Progenitor cell of endocrine pancreas (in vitro differentiated cells): ENCODE data around the gene RNF223. TPM values are rescaled to one million over a fixed set of nuclear protein-coding genes. Genes with fewer than 3 reads are reported as not detected.

Experiments
- DNase-seq: peaks from one replicate; pipeline ENCODE4 v3.0.0; 2021; ENCODE audit warnings: low spot score; ENCODE audit not compliant: unreplicated experiment
- H3K27ac Mint-ChIP-seq: 2 replicates; pipeline ENCODE4 v1.8.0; 2021; ENCODE audit warnings: mild to moderate bottlenecking, moderate library complexity, mixed read lengths
- H3K27me3 Mint-ChIP-seq: 2 replicates; pipeline ENCODE4 v1.8.0; 2021; ENCODE audit warnings: mixed read lengths
- H3K36me3 Mint-ChIP-seq: 2 replicates; pipeline ENCODE4 v1.8.0; 2022; ENCODE audit warnings: mixed read lengths; ENCODE audit not compliant: insufficient read depth
- H3K4me1 Mint-ChIP-seq: 2 replicates; pipeline ENCODE4 v1.8.0; 2021; ENCODE audit warnings: low read depth, mixed read lengths
- H3K4me3 Mint-ChIP-seq: 2 replicates; pipeline ENCODE4 v1.8.0; 2021; ENCODE audit warnings: low read depth, mild to moderate bottlenecking, moderate library complexity, mixed read lengths
- H3K9me3 Mint-ChIP-seq: 2 replicates; pipeline ENCODE4 v1.8.0; 2021; ENCODE audit warnings: low read depth, mixed read lengths
- long read RNA-seq: library from polyadenylated mRNA; unstranded; transcript quantifications from one replicate; pipeline ENCODE4 v2.0.0, GENCODE V29; 2020
- total RNA-seq: library from RNA; stranded (reverse); gene quantifications from 2 replicates; pipeline ENCODE4 v1.2.1, GENCODE V29; 2021
- TF ChIP-seq, protein P1 (sequence below): fragments of 200-600 bp; sonication (generic); IDR thresholded peaks from one replicate; pipeline ENCODE4 v1.5.0; 2021; ENCODE audit warnings: antibody characterized with exemption, mild to moderate bottlenecking; ENCODE audit not compliant: unreplicated experiment

The RNF223 gene
- total RNA-seq: not detected in 2 replicates
- long read RNA-seq: 0 reads

DNA sequence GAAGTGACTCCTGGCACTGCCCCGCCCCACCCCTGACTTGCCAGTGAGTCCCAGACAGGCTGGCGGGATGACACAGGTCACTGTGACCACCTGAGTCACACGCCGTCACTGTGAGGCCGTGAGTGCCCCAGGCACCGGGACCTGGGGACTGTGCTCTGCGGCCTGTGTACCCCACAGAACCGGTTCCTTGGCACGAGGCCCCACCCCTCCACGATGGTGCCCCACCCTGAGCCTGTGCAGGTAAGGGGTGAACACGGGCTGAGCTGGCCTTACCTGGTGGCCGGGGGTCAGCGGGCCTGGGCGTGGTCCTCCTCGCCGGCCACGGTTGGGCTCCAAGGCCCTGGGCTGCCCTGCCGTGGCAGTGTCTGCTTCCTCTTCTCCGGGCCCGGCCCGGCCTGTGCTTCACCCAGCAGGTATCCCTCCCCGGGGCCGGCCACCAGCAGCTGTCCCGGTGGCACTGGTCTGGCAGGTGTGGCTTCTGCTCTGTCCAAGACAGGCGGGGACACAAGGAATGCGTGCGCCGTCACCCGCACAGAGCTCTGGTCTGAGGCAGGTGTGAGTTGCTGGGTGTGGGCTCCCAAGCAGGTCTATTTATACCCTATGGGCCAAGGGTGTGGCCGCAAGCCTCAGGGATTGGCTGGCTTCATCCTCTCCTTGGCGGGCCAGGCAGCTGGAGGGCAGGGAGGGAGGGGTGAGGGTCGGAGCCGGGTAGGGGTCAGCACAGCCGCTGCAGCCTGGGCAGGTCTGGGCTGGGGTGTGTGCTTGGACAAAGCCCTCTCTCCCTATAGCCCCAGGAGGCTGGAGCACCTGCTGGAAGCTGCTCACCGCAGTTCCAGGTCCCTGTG, at the start of gene RNF223:
TSS of gene RNF223 (minus strand) at position 564 of the 845 bp plus-strand sequence. CDS start 1,740 bp downstream, outside the sequence.
- Mint-ChIP-seq H3K36me3 (no peaks in the 10 kb centered on the region), H3K27me3 (peaks cover 6% of the 10 kb centered on the region), H3K27ac (no peak within 1 kb of the TSS), H3K9me3 (no peaks in the 10 kb centered on the region), H3K4me1 (peaks cover 3% of the 10 kb centered on the region), H3K4me3 (no peak within 1 kb of the TSS)
- no peak for DNase-seq
- TF ChIP-seq, protein P1, sequence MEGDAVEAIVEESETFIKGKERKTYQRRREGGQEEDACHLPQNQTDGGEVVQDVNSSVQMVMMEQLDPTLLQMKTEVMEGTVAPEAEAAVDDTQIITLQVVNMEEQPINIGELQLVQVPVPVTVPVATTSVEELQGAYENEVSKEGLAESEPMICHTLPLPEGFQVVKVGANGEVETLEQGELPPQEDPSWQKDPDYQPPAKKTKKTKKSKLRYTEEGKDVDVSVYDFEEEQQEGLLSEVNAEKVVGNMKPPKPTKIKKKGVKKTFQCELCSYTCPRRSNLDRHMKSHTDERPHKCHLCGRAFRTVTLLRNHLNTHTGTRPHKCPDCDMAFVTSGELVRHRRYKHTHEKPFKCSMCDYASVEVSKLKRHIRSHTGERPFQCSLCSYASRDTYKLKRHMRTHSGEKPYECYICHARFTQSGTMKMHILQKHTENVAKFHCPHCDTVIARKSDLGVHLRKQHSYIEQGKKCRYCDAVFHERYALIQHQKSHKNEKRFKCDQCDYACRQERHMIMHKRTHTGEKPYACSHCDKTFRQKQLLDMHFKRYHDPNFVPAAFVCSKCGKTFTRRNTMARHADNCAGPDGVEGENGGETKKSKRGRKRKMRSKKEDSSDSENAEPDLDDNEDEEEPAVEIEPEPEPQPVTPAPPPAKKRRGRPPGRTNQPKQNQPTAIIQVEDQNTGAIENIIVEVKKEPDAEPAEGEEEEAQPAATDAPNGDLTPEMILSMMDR: no peak

DNA sequence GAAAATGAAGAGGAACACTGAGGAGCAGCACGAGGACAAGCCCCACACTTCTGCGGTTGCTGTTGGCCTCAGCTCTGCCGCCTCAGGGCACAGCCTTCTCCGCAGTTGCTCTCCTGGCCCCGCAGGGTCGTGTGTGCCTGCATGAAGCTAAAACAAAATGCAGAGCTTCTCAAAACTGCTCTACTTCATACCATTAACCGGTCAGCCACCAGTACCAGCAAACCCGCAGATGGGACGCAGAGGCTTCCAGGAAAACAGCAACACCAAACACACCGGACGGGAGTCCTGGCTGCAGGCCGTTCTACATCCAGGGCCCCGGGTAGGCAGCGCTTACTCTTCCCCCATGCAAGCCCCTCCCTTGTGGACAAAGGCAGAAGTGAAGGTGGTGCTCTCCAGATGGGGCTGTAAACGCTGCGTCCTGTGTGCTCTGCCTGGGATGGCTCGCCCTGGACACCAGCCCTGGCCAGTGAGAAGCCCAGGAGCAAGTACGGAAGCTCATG, 48.9 kb upstream of the RNF223 start:
- TF ChIP-seq, protein P1: peak; percentile 23
- Mint-ChIP-seq H3K4me1 (peaks cover 25% of the 10 kb centered on the region), H3K4me3 (no peak overlapping the region), H3K36me3 (no peaks in the 10 kb centered on the region), H3K27ac (peak overlapping the region; percentile 73), H3K9me3 (no peaks in the 10 kb centered on the region), H3K27me3 (peaks cover 17% of the 10 kb centered on the region)
- no peak for DNase-seq

DNA sequence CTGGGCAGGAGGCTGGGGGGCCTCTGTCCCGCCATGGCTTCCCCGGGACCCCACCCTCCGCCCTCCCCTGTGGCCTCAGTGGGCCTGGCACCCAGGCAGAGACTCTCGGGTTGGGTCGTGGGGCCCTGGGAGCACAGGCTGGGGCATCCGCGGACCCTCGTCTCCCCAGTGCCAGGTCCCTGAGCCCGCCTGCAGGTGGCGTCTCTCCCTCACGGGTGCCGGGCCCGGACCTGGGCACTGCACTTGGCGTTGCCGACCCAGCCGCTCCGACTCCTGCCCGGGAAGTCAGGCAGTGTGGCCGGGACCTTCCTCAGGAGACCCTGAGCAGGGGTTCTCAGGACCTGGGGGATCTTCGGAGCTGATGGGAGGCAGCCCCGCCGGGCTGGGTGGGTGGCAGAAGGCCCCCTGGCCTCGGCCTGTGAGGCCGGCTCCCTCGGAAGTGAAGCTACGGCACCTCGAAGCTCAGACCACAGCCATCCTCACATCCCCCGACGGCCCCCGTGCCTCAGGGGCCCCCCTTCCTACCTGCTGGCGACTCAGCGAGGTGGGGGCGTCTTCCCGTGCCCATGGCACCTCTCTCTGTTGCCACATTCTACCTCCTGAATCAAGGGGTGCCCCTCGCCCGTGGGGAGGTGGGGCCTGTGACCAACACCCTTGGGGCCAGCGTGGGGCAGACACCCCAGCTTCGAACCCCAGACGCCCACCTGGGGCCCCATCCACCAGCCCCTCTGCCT, 48.1 kb upstream of the RNF223 start:
- TF ChIP-seq, protein P1: peak; percentile 90
- Mint-ChIP-seq H3K27ac (no peak overlapping the region), H3K9me3 (no peaks in the 10 kb centered on the region), H3K27me3 (peaks cover 23% of the 10 kb centered on the region), H3K36me3 (no peaks in the 10 kb centered on the region), H3K4me1 (peaks cover 25% of the 10 kb centered on the region), H3K4me3 (no peak overlapping the region)
- peak; percentile 79 for DNase-seq

DNA sequence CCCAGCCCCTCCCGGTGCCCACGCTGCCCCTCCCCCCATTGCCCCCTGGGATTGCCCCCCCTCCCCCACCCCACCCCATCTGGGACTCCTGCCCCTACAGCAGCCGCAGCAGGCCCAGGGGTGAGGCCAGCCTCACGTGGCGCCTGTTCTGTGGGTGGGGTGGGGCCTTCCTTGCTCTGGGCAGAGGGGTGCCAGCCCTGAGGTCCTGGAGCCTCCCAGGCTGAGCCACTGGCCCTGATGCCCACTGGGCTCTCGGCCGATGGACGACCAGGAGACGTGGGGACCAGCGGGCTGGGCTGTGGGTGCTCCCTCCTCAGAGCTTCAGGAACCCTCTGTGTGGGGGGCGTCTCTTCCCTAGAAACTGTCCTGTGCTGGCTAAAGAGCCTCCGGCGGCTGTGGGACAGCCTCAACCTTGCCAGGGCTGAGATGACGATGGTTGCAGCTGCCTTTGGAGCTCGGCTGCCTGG, 47.5 kb upstream of the RNF223 start:
- H3K9me3 Mint-ChIP-seq: no peaks in the 10 kb centered on the region
- no peak overlapping the region for H3K27ac Mint-ChIP-seq
- H3K4me3 Mint-ChIP-seq: no peak overlapping the region
- no peaks in the 10 kb centered on the region for H3K36me3 Mint-ChIP-seq
- peaks cover 22% of the 10 kb centered on the region for H3K4me1 Mint-ChIP-seq
- TF ChIP-seq, protein P1: no peak
- DNase-seq: no peak
- H3K27me3 Mint-ChIP-seq: peaks cover 23% of the 10 kb centered on the region
